Measurements from ENCODE around the gene RUFY3.

RUFY3 gene

DNA sequence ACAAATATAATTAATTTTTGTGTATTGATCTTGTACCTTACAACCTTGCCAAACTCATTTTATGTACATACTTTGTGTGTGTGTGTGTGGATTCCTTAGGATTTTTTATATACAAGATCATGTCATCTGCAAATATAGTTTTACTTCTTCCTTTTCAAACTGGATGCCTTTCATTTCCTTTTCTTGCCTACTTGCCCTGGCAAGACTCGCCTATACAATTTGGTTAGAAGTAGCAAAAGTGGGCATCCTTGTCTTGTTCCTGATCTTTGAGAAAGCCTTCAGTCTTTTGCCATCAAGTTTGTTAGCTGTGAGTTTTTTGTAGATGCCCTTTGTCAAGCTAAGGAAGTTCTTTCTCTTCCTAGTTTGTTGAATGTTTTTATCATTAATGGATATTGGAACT is 30.5 kb downstream of the RUFY3 start:
- DNase-seq (ENCODE audit: low read depth in 1 of 2, low spot score in 1 of 2): no peak
- no peaks in the 10 kb centered on the region for H3K27me3 ChIP-seq (ENCODE audit: insufficient read depth, poor library complexity, severe bottlenecking)
- H3K4me3 ChIP-seq (replicated peaks; ENCODE audit: insufficient read depth, low read length): no peak overlapping the region
- H3K27ac ChIP-seq (replicated peaks): no peak overlapping the region
- no peak for TF ChIP-seq POLR2AphosphoS5 (IDR thresholded peaks at IDR 0.05; ENCODE audit: low read depth)
- no peak for TF ChIP-seq SPI1 (IDR thresholded peaks at IDR 0.05; ENCODE audit: borderline replicate concordance, low read depth)
- TF ChIP-seq GABPA (IDR thresholded peaks at IDR 0.05; ENCODE audit: low read depth): no peak
- TF ChIP-seq, protein P1, sequence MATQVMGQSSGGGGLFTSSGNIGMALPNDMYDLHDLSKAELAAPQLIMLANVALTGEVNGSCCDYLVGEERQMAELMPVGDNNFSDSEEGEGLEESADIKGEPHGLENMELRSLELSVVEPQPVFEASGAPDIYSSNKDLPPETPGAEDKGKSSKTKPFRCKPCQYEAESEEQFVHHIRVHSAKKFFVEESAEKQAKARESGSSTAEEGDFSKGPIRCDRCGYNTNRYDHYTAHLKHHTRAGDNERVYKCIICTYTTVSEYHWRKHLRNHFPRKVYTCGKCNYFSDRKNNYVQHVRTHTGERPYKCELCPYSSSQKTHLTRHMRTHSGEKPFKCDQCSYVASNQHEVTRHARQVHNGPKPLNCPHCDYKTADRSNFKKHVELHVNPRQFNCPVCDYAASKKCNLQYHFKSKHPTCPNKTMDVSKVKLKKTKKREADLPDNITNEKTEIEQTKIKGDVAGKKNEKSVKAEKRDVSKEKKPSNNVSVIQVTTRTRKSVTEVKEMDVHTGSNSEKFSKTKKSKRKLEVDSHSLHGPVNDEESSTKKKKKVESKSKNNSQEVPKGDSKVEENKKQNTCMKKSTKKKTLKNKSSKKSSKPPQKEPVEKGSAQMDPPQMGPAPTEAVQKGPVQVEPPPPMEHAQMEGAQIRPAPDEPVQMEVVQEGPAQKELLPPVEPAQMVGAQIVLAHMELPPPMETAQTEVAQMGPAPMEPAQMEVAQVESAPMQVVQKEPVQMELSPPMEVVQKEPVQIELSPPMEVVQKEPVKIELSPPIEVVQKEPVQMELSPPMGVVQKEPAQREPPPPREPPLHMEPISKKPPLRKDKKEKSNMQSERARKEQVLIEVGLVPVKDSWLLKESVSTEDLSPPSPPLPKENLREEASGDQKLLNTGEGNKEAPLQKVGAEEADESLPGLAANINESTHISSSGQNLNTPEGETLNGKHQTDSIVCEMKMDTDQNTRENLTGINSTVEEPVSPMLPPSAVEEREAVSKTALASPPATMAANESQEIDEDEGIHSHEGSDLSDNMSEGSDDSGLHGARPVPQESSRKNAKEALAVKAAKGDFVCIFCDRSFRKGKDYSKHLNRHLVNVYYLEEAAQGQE (IDR thresholded peaks at IDR 0.05; ENCODE audit: insufficient replicate concordance, low read depth): no peak
- TF ChIP-seq, protein P2, sequence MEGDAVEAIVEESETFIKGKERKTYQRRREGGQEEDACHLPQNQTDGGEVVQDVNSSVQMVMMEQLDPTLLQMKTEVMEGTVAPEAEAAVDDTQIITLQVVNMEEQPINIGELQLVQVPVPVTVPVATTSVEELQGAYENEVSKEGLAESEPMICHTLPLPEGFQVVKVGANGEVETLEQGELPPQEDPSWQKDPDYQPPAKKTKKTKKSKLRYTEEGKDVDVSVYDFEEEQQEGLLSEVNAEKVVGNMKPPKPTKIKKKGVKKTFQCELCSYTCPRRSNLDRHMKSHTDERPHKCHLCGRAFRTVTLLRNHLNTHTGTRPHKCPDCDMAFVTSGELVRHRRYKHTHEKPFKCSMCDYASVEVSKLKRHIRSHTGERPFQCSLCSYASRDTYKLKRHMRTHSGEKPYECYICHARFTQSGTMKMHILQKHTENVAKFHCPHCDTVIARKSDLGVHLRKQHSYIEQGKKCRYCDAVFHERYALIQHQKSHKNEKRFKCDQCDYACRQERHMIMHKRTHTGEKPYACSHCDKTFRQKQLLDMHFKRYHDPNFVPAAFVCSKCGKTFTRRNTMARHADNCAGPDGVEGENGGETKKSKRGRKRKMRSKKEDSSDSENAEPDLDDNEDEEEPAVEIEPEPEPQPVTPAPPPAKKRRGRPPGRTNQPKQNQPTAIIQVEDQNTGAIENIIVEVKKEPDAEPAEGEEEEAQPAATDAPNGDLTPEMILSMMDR (IDR thresholded peaks at IDR 0.05; ENCODE audit: insufficient read depth, low read length): no peak

DNA sequence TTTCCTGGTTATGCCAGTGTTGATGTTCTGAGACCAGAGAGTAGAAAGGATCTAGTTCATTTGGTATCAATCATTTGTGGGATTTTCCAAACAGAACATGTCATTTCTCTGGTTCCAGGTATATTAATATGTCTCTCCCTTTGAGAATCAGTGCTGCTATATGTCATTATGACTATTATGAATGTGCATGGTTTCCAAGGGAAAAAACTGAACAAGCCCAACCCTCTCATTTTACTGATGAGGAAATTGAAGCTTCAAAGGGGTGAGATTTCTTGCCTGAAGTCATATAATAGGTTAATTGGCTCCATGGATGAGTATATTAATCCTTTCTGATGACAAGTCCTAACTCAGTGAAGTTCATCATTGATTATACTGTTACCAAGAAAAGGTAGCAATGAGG is 31.9 kb downstream of the RUFY3 start:
- DNase-seq (ENCODE audit: low read depth in 1 of 2, low spot score in 1 of 2): no peak
- no peak overlapping the region for H3K27ac ChIP-seq (replicated peaks)
- no peaks in the 10 kb centered on the region for H3K27me3 ChIP-seq (ENCODE audit: insufficient read depth, poor library complexity, severe bottlenecking)
- H3K4me3 ChIP-seq (replicated peaks; ENCODE audit: insufficient read depth, low read length): no peak overlapping the region
- TF ChIP-seq, protein P2 (IDR thresholded peaks at IDR 0.05; ENCODE audit: insufficient read depth, low read length): no peak
- no peak for TF ChIP-seq GABPA (IDR thresholded peaks at IDR 0.05; ENCODE audit: low read depth)
- TF ChIP-seq SPI1 (IDR thresholded peaks at IDR 0.05; ENCODE audit: borderline replicate concordance, low read depth): no peak
- TF ChIP-seq, protein P1 (IDR thresholded peaks at IDR 0.05; ENCODE audit: insufficient replicate concordance, low read depth): no peak
- TF ChIP-seq POLR2AphosphoS5 (IDR thresholded peaks at IDR 0.05; ENCODE audit: low read depth): no peak

DNA sequence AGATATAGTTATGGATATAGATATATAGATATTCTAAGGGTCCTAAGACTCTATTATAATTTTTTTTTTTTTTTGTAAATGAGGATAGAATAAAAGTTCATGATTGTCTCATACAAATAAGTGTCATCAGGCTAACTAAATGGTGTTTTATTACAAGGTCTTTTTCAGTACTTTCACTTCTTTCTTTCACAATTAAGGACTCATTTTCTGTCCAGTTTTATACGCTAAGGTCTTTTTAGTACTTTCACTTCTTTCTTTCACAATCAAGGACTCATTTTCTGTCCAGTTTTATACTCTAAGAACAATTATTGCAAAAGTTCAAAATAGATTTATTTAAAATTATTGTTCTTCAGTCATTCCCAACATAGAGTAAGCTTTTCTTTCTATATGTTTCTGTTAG is 32.7 kb downstream of the RUFY3 start:
- Histone ChIP-seq H3K27me3 (ENCODE audit: insufficient read depth, poor library complexity, severe bottlenecking) (no peaks in the 10 kb centered on the region), H3K27ac (replicated peaks) (no peak overlapping the region), H3K4me3 (replicated peaks; ENCODE audit: insufficient read depth, low read length) (no peak overlapping the region)
- TF ChIP-seq GABPA (IDR thresholded peaks at IDR 0.05; ENCODE audit: low read depth) (no peak), SPI1 (IDR thresholded peaks at IDR 0.05; ENCODE audit: borderline replicate concordance, low read depth) (no peak), POLR2AphosphoS5 (IDR thresholded peaks at IDR 0.05; ENCODE audit: low read depth) (no peak)
- TF ChIP-seq, protein P2 (IDR thresholded peaks at IDR 0.05; ENCODE audit: insufficient read depth, low read length): no peak
- TF ChIP-seq, protein P1 (IDR thresholded peaks at IDR 0.05; ENCODE audit: insufficient replicate concordance, low read depth): no peak
- no peak for DNase-seq (ENCODE audit: low read depth in 1 of 2, low spot score in 1 of 2)
